Measurements from ENCODE around the gene NOD1. TPM values are rescaled to one million over a fixed set of nuclear protein-coding genes. Genes with fewer than 3 reads are reported as not detected.
A peak's percentile ranks its signal among the peaks of the same experiment; 100 is the strongest.

The NOD1 gene
- total and polyA plus RNA-seq, 12 donors, result 3.6 to 18.0 (median 7.2) TPM

DNA sequence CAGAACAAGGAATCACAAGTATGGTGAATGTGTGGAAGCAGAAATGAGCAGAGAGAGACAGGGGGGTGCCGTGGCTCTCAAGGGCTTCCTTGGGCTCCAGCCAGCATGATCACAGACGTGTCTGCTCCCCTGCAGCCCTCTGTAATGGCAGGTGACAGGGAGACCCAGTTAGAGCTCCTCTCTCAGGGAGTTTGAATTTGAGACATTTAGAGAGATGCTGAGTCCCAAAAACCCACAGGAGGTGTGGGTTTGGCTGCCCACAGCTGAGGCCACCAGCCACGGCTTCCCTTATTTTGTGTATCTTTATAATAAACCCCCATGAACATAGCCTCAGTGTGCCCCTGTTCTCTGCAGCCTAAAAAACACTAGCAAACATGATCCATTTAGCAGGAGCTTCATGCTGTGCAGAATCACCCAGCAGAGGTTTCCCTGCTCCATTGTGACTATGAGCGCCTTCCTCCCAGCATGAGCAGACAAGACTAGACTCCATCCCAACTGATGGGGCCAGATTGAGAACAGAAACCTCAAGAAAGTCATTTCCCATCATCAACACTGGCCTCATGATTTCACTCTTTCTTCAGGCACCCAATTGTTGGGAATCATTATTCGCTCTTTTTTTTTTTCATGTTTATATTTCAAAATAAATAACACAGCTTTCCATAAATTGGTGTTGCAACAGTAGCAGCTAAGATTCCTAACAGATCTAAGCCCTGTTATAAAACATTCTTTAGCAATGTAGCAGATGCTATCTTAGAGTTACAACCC, 13.4 kb downstream of the NOD1 start:
- H3K27ac ChIP-seq, result peak overlapping the region in 2 of 5 donors; percentile 50 to 63
- intact Hi-C loops (cut with DNase I), result no loop called here
- 91 to 93% (median 93%) methylated on average over 5 of the region's 5 CpGs for WGBS, 4 donors
- TF ChIP-seq POLR2A (IDR thresholded peaks at IDR 0.05), result no peak
- TF ChIP-seq, protein P1, sequence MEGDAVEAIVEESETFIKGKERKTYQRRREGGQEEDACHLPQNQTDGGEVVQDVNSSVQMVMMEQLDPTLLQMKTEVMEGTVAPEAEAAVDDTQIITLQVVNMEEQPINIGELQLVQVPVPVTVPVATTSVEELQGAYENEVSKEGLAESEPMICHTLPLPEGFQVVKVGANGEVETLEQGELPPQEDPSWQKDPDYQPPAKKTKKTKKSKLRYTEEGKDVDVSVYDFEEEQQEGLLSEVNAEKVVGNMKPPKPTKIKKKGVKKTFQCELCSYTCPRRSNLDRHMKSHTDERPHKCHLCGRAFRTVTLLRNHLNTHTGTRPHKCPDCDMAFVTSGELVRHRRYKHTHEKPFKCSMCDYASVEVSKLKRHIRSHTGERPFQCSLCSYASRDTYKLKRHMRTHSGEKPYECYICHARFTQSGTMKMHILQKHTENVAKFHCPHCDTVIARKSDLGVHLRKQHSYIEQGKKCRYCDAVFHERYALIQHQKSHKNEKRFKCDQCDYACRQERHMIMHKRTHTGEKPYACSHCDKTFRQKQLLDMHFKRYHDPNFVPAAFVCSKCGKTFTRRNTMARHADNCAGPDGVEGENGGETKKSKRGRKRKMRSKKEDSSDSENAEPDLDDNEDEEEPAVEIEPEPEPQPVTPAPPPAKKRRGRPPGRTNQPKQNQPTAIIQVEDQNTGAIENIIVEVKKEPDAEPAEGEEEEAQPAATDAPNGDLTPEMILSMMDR (IDR thresholded peaks at IDR 0.05), result no peak
- H3K4me3 ChIP-seq, result no peak overlapping the region
- H3K4me1 ChIP-seq (replicated peaks in 1 of 2), result peaks cover 13 to 70% of the 10 kb centered on the region in 2 donors
- DNase-seq, result peak in 1 of 7 donors; percentile 10
- no peaks in the 10 kb centered on the region for H3K36me3 ChIP-seq (replicated peaks in 1 of 2)
- no peaks in the 10 kb centered on the region for H3K9me3 ChIP-seq (replicated peaks in 1 of 3)
- no peaks in the 10 kb centered on the region for H3K27me3 ChIP-seq

GRCh38 chr7:30464231-30464671, 14.3 kb downstream of the NOD1 start:
- TF ChIP-seq, protein P1 (IDR thresholded peaks at IDR 0.05), result no peak
- no peak for TF ChIP-seq POLR2A (IDR thresholded peaks at IDR 0.05)
- Histone ChIP-seq H3K4me1 (replicated peaks in 1 of 2) (peaks cover 3 to 70% of the 10 kb centered on the region in 2 donors), H3K27ac (peak overlapping the region in 2 of 5 donors; percentile 48 to 56), H3K36me3 (replicated peaks in 1 of 2) (no peaks in the 10 kb centered on the region), H3K9me3 (replicated peaks in 1 of 3) (no peaks in the 10 kb centered on the region), H3K4me3 (no peak overlapping the region), H3K27me3 (no peaks in the 10 kb centered on the region)
- intact Hi-C loops (cut with DNase I), result no loop called here
- no peak for DNase-seq
- 67 to 86% (median 80%) methylated on average over 5 of the region's 5 CpGs; no CpG with 5 or more reads in 1 of the 4 donors for WGBS, 4 donors

DNA sequence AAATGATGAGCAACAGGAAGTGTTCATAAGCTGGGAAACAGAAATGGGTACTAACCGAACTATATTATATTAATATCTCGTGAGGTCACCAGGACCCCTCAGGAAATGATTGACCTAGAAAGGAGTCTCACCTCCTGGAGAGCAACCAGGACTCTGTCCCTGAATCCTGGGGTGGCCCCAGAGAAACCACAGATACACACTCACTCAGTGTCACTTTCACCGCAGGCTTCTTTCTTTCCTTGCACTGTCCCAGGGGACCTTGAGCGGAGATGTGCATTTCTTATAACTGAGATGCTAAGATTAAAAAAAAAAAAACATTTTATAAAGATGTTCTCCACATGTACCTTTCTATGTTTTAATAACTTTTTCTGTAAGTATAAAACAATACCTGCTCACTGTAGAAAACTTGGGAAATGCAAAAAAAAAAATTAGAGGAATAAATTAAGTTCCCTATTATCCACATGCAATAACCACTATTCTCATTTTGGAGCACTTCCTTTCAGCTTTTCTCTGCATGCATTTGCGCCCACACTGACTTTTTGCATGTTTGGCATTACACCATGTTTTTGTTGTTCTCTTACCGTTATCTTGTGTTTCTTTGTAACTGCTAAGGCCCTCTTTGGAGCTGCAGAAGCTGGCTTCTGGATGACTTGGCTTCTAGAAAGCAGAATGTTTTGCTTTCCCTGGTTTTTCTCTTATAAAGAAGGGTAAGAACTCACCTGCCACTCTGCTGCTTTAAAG, 15.0 kb downstream of the NOD1 start:
- H3K27me3 ChIP-seq, result no peaks in the 10 kb centered on the region
- no peaks in the 10 kb centered on the region for H3K36me3 ChIP-seq (replicated peaks in 1 of 2)
- intact Hi-C loops (cut with DNase I), result no loop called here
- no peak for TF ChIP-seq POLR2A (IDR thresholded peaks at IDR 0.05)
- TF ChIP-seq, protein P1 (IDR thresholded peaks at IDR 0.05), result no peak
- no peak for DNase-seq
- WGBS, 4 donors, result 68 to 78% (median 73%) methylated on average over 6 of the region's 6 CpGs
- peaks cover 0 to 70% of the 10 kb centered on the region in 2 donors for H3K4me1 ChIP-seq (replicated peaks in 1 of 2)
- no peaks in the 10 kb centered on the region for H3K9me3 ChIP-seq (replicated peaks in 1 of 3)
- no peak overlapping the region for H3K4me3 ChIP-seq
- peak overlapping the region in 2 of 5 donors; percentile 48 to 56 for H3K27ac ChIP-seq

DNA sequence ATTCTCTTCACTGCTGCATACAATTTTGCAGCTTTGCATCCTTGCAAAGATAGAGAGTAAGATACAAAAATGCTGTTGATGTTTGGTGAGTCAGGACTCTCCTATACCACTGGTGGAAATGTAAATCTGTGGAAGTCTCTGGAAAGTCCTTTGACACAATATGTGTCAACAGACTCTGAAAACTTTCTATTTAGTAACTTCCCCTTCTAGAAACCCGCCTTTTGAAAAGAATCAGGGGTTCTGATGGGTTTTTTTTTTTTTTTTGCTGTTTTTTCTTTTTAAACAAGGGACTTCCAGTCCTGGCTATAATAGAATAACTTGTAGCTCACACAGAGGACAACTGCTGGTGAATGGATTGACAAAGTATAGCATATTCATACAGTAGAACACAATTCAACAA, 16.4 kb downstream of the NOD1 start:
- Histone ChIP-seq H3K9me3 (replicated peaks in 1 of 3) (no peaks in the 10 kb centered on the region), H3K36me3 (replicated peaks in 1 of 2) (no peaks in the 10 kb centered on the region), H3K4me3 (no peak overlapping the region), H3K27me3 (no peaks in the 10 kb centered on the region), H3K4me1 (replicated peaks in 1 of 2) (peaks cover 0 to 63% of the 10 kb centered on the region in 2 donors), H3K27ac (no peak overlapping the region)
- intact Hi-C loops (cut with DNase I), result no loop called here
- no peak for DNase-seq
- 84 to 94% (median 92%) methylated on average over 1 of the region's 1 CpG for WGBS, 4 donors
- TF ChIP-seq, protein P1 (IDR thresholded peaks at IDR 0.05), result no peak
- no peak for TF ChIP-seq POLR2A (IDR thresholded peaks at IDR 0.05)
